ENCODE measurements around the gene TBC1D24.
"Not testable (repeated sequence)": the region's sequence is repeated elsewhere in the genome, so short reads cannot be mapped to it uniquely, and the experiment has no call there.

The TBC1D24 gene

DNA sequence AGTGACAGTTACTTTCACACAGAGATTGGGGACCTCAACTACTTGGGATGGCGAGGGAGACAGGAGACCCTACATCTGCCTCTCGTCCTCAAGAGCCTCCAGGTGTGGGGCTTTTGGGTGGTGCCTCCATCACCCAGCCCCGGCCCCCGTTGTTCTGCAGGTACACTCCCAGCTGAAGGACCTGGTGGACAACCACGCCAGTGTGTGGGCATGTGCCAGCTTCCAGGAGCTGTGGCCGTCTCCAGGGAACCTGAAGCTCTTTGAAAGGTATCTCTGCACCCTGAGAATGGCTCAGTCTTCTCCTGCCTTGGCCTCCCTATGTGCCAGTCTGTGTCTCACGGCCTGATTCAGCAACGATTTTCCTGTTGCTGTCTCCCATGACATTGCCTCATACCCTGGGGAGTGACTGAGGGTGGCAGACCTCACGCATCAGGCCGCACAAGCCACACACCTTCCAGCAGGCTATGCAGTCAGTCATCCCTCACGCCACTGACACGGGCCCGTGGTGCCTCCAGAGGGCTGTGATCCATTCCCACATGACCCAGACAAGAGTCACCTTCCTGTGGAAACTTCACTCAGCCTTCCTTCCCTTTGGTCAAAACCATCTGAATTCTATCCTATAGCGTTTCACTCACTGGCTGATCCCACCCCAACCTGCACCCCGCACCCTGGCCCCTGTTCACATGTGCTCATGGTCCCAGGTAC is 42.0 kb upstream of the TBC1D24 start:
- TF ChIP-seq, protein P1, sequence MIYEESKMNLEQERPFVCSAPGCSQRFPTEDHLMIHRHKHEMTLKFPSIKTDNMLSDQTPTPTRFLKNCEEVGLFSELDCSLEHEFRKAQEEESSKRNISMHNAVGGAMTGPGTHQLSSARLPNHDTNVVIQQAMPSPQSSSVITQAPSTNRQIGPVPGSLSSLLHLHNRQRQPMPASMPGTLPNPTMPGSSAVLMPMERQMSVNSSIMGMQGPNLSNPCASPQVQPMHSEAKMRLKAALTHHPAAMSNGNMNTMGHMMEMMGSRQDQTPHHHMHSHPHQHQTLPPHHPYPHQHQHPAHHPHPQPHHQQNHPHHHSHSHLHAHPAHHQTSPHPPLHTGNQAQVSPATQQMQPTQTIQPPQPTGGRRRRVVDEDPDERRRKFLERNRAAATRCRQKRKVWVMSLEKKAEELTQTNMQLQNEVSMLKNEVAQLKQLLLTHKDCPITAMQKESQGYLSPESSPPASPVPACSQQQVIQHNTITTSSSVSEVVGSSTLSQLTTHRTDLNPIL (CRISPR knock-in tag; IDR thresholded peaks at IDR 0.05; ENCODE audit: low read depth): no peak
- TF ChIP-seq ZFP30 (CRISPR knock-in tag; IDR thresholded peaks at IDR 0.05): no peak
- TF ChIP-seq PPARA (CRISPR knock-in tag; IDR thresholded peaks at IDR 0.05; ENCODE audit: borderline replicate concordance): no peak
- TF ChIP-seq, protein P2, sequence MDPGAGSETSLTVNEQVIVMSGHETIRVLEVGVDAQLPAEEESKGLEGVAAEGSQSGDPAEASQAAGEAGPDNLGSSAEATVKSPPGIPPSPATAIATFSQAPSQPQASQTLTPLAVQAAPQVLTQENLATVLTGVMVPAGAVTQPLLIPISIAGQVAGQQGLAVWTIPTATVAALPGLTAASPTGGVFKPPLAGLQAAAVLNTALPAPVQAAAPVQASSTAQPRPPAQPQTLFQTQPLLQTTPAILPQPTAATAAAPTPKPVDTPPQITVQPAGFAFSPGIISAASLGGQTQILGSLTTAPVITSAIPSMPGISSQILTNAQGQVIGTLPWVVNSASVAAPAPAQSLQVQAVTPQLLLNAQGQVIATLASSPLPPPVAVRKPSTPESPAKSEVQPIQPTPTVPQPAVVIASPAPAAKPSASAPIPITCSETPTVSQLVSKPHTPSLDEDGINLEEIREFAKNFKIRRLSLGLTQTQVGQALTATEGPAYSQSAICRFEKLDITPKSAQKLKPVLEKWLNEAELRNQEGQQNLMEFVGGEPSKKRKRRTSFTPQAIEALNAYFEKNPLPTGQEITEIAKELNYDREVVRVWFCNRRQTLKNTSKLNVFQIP (CRISPR knock-in tag; IDR thresholded peaks at IDR 0.05; ENCODE audit: borderline replicate concordance, low read depth): no peak
- TF ChIP-seq, protein P3, sequence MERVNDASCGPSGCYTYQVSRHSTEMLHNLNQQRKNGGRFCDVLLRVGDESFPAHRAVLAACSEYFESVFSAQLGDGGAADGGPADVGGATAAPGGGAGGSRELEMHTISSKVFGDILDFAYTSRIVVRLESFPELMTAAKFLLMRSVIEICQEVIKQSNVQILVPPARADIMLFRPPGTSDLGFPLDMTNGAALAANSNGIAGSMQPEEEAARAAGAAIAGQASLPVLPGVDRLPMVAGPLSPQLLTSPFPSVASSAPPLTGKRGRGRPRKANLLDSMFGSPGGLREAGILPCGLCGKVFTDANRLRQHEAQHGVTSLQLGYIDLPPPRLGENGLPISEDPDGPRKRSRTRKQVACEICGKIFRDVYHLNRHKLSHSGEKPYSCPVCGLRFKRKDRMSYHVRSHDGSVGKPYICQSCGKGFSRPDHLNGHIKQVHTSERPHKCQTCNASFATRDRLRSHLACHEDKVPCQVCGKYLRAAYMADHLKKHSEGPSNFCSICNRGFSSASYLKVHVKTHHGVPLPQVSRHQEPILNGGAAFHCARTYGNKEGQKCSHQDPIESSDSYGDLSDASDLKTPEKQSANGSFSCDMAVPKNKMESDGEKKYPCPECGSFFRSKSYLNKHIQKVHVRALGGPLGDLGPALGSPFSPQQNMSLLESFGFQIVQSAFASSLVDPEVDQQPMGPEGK (CRISPR knock-in tag; IDR thresholded peaks at IDR 0.05; ENCODE audit: borderline replicate concordance): no peak
- no peak for TF ChIP-seq TOX (CRISPR knock-in tag; IDR thresholded peaks at IDR 0.05; ENCODE audit: borderline replicate concordance)
- no peak for TF ChIP-seq GLIS3 (CRISPR knock-in tag; IDR thresholded peaks at IDR 0.05)
- TF ChIP-seq ZNF565 (CRISPR knock-in tag; conservative IDR thresholded peaks at IDR 0.05; ENCODE audit: low read depth): no peak
- TF ChIP-seq ZFP3 (CRISPR knock-in tag; IDR thresholded peaks at IDR 0.05): no peak
- TF ChIP-seq RARB (CRISPR knock-in tag; IDR thresholded peaks at IDR 0.05): no peak
- TF ChIP-seq SNAI2 (CRISPR knock-in tag; IDR thresholded peaks at IDR 0.05): no peak
- ATAC-seq: no peak

DNA sequence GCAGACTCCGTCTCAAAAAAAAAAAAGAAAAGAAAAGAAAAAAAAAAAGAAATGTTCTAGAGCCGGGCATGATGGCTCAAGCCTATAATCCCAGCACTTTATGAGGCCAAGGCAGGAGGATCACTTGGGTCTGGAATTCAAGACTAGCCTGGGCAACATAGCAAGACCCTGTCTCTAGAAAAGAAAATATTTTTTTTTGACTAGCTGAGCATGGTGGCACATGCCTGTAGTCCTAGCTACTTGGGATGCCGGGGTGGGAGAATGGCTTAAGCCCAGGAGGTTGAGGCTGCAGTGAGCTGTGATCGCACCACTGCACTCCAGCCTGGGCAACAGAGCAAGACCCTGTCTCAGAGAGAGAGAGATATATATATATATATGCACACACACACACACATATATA is 39.7 kb upstream of the TBC1D24 start:
- ATAC-seq: not testable (repeated sequence)

DNA sequence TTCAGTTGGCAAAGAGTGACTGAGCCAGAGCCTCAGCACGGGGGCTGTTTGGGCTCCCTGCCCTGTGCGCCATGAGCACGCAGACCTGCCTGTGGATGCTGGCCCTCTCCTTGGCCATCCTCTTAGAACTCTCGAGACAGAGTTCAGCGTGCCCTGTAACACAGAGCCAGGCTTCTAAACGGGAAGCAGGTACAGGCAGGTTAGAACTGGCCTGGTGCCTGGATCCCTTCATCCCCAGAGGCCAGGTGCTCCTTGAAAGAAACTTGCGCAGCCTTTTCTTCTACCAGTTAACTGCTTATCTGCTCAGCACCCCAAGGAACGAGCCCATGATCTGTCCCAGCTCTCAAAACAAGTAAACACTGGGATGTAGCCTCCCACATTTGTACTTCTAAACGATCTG is 38.8 kb upstream of the TBC1D24 start:
- TF ChIP-seq ISL1 (CRISPR knock-in tag; IDR thresholded peaks at IDR 0.05): no peak
- no peak for TF ChIP-seq ZC3H10 (CRISPR knock-in tag; IDR thresholded peaks at IDR 0.05)
- TF ChIP-seq, protein P2 (CRISPR knock-in tag; IDR thresholded peaks at IDR 0.05; ENCODE audit: borderline replicate concordance, low read depth): no peak
- no peak for TF ChIP-seq ESRRG (CRISPR knock-in tag; IDR thresholded peaks at IDR 0.05)
- TF ChIP-seq, protein P3 (CRISPR knock-in tag; IDR thresholded peaks at IDR 0.05; ENCODE audit: borderline replicate concordance): no peak
- TF ChIP-seq CSDC2 (CRISPR knock-in tag; IDR thresholded peaks at IDR 0.05): no peak
- TF ChIP-seq BACH2 (CRISPR knock-in tag; IDR thresholded peaks at IDR 0.05; ENCODE audit: borderline replicate concordance): no peak
- no peak for TF ChIP-seq ARNTL (CRISPR knock-in tag; IDR thresholded peaks at IDR 0.05; ENCODE audit: borderline replicate concordance, low read depth)
- TF ChIP-seq GLIS3 (CRISPR knock-in tag; IDR thresholded peaks at IDR 0.05): no peak
- no peak for TF ChIP-seq OSR1 (CRISPR knock-in tag; IDR thresholded peaks at IDR 0.05)
- no peak for TF ChIP-seq ZNF70 (CRISPR knock-in tag; IDR thresholded peaks at IDR 0.05)
- TF ChIP-seq TCF4 (CRISPR knock-in tag; IDR thresholded peaks at IDR 0.05; ENCODE audit: borderline replicate concordance): no peak
- no peak for TF ChIP-seq ZFP3 (CRISPR knock-in tag; IDR thresholded peaks at IDR 0.05)
- no peak for TF ChIP-seq RARB (CRISPR knock-in tag; IDR thresholded peaks at IDR 0.05)
- TF ChIP-seq ZNF8 (CRISPR knock-in tag; IDR thresholded peaks at IDR 0.05): no peak
- TF ChIP-seq SNAI2 (CRISPR knock-in tag; IDR thresholded peaks at IDR 0.05): no peak
- TF ChIP-seq ZNF565 (CRISPR knock-in tag; conservative IDR thresholded peaks at IDR 0.05; ENCODE audit: low read depth): no peak

More for the DNA sequence above, 38.8 kb upstream of the TBC1D24 start:
- no peak for ATAC-seq

Measured in SK-N-SH treated with all-trans-retinoic acid at 6 μM for 48 hours (cell line).